Heart right ventricle (tissue), 16 donors: ENCODE measurements around the gene LINGO4. TPM values are rescaled to one million over a fixed set of nuclear protein-coding genes. Genes with fewer than 3 reads are reported as not detected.

ENCODE experiments used
- ATAC-seq, 8 donors: fragments of 200-7000 bp; cut with Tn5 transposase; one replicate each; pipeline ENCODE4 v1.9.1; 2020; ENCODE audit warnings: mild to moderate bottlenecking in 8 of 8, moderate library complexity in 8 of 8, moderate number of reproducible peaks in 1 of 8
- DNase-seq, 2 donors: peaks; one replicate each; pipeline ENCODE4 v3.0.0-alpha.2; 2020
- H3K27ac ChIP-seq, 10 donors: fragments of 200-600 bp; sonication (generic) in 2 of 10; one replicate each; pipeline versions ENCODE4 v1.5.0 to v1.8.0; 2020 to 2022; ENCODE audit warnings: mild to moderate bottlenecking in 3 of 10
- H3K27me3 ChIP-seq, 7 donors: fragments of 200-600 bp; one replicate each; pipeline ENCODE4 v1.8.0; 2021 to 2022; ENCODE audit warnings: mild to moderate bottlenecking in 2 of 7
- H3K36me3 ChIP-seq, 9 donors: fragments of 200-600 bp; sonication (generic) in 1 of 9; one replicate each; pipeline versions ENCODE4 v1.5.0 to v1.8.0; 2020 to 2022; ENCODE audit warnings: mild to moderate bottlenecking in 2 of 9
- H3K4me1 ChIP-seq, 9 donors: fragments of 200-600 bp; sonication (generic) in 1 of 9; one replicate each; pipeline versions ENCODE4 v1.5.0 to v1.8.0; 2020 to 2022; ENCODE audit warnings: mild to moderate bottlenecking in 4 of 9
- H3K4me3 ChIP-seq, 10 donors: fragments of 200-600 bp; sonication (generic) in 2 of 10; one replicate each; pipeline versions ENCODE4 v1.5.0 to v1.8.0; 2020 to 2022; ENCODE audit warnings: mild to moderate bottlenecking in 7 of 10, moderate library complexity in 2 of 10
- H3K9me3 ChIP-seq, 11 donors: fragments of 200-600 bp in 10 of 11; sonication (generic) in 2 of 11; one replicate each; pipeline versions ENCODE4 v1.5.0 to v1.8.0; 2013 to 2022; ENCODE audit warnings: mild to moderate bottlenecking in 2 of 11, control low read depth in 1 of 11, moderate library complexity in 1 of 11
- WGBS, 2 donors: extraction: QIAGEN DNeasy Blood & Tissue Kit; methylation state at CpG; one replicate each; pipeline ENCODE4 v1.1.7; 2013; ENCODE audit warnings: inconsistent platforms in 1 of 2; 5-methylcytosine and 5-hydroxymethylcytosine counted together
- intact Hi-C, 10 donors: fragments of 100-400 bp; cut with DNase I; formaldehyde crosslinking; loops; one replicate each; pipeline versions ENCODE4 v1.11.1 to v1.14.2; 2022
- polyA plus RNA-seq, 2 donors: library from polyadenylated mRNA; stranded (reverse); fragments of 200-250 nt; gene quantifications; one replicate each; pipeline ENCODE4 v1.2.3, GENCODE V29; 2013
- total RNA-seq, 10 donors: library from RNA; stranded (reverse); fragmentation: NEBNext Ultra II Directional in 3 of 10; extraction: Animal tissue kit (Norgen Biotek cat#: 25700) in 3 of 10; gene quantifications; one replicate each; pipeline versions ENCODE4 v1.2.1 to v1.2.4, GENCODE V29; 2021 to 2023
- TF ChIP-seq, protein P1 (sequence below), 9 donors: fragments of 200-600 bp; sonication (generic) in 2 of 9; IDR thresholded peaks; one replicate each; pipeline versions ENCODE4 v1.5.0 to v1.8.0; 2021 to 2022; ENCODE audit warnings: antibody characterized with exemption in 9 of 9, mild to moderate bottlenecking in 5 of 9, moderate library complexity in 1 of 9
- donor health status: Arrhythmogenic right ventricular cardiomyopathy.
- donor health status: ischemic (EF 13 %, LVEDD 7.1; RV severe dilation, severe dysfunction).
- donor health status: healthy with polysubstance abuse.
- donor health status: DM: no; HTN: yes; CAD: no.
- donor health status: DM: no; HTN: no; CAD: no.
- donor health status: ischemic (EF 25% LVEDD 6.9; RV normal size, moderate dysfunction).
- donor health status: ischemic (EF 25% LVEDD 5.7; RV mildly dilated, moderate dysfunction).
- donor health status: healthy.
- donor health status: DM: yes; HTN: yes; CAD: no.
- donor health status: Ischemic cardiomyopathy.
- donor health status: ischemic (EF 35%, LVEDD 5.7; RV mildly dilated, moderate dysfunction).
- donor health status: nonischemic (EF 11% LVEDD 7.7; RV severe dilation, severe dysfunction).
- donor health status: DM: yes; HTN: yes; CAD: no.
- donor health status: PGD.
- donor health status: ischemic (EF 29% LVEDD 5.4; RV normal size, mild dysfunction).
- donor health status: nonischemic (EF 23%, LVEDD 6.1; RV moderate dilation, normal function).

LINGO4 gene
- total and polyA plus RNA-seq, 12 donors = 0.10 to 2.7 (median 0.68) TPM

DNA sequence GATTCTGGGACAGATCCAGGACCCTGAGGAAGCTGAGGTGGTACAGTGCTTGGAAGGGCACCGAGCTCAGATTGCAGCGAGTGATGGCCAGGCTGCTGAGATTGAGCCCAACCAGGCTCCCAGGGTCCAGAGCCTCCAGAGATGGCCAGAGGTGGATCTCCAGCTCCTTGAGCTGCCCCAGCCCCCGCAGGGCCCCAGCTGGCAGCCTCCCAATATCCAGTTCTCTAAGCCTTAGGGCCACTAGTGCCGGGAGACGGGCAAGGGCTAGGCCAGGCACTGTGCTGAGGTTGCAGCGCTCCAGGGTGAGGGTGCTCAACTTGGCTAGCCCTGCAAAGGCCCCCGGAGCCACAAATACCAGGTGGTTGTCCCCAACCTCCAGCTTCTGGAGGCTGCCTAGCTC, 3.4 kb downstream of the LINGO4 start:
- WGBS, 2 donors = 89% methylated on average over 7 of the region's 7 CpGs
- ATAC-seq = no peak
- intact Hi-C loops = loop anchor here in 1 of 10 donors (10.0 kb wide), 1 partner anchor 47 kb away; no protein-coding TSS in a partner anchor
- no peaks in the 10 kb centered on the region for H3K9me3 ChIP-seq
- H3K4me1 ChIP-seq = no peaks in the 10 kb centered on the region
- TF ChIP-seq, protein P1, sequence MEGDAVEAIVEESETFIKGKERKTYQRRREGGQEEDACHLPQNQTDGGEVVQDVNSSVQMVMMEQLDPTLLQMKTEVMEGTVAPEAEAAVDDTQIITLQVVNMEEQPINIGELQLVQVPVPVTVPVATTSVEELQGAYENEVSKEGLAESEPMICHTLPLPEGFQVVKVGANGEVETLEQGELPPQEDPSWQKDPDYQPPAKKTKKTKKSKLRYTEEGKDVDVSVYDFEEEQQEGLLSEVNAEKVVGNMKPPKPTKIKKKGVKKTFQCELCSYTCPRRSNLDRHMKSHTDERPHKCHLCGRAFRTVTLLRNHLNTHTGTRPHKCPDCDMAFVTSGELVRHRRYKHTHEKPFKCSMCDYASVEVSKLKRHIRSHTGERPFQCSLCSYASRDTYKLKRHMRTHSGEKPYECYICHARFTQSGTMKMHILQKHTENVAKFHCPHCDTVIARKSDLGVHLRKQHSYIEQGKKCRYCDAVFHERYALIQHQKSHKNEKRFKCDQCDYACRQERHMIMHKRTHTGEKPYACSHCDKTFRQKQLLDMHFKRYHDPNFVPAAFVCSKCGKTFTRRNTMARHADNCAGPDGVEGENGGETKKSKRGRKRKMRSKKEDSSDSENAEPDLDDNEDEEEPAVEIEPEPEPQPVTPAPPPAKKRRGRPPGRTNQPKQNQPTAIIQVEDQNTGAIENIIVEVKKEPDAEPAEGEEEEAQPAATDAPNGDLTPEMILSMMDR (IDR thresholded peaks at IDR 0.05) = no peak
- no peak overlapping the region for H3K27ac ChIP-seq
- DNase-seq = no peak
- H3K27me3 ChIP-seq = peaks cover 0 to 33% (median 7%) of the 10 kb centered on the region in 7 donors
- H3K4me3 ChIP-seq = no peak overlapping the region
- H3K36me3 ChIP-seq = no peaks in the 10 kb centered on the region

DNA sequence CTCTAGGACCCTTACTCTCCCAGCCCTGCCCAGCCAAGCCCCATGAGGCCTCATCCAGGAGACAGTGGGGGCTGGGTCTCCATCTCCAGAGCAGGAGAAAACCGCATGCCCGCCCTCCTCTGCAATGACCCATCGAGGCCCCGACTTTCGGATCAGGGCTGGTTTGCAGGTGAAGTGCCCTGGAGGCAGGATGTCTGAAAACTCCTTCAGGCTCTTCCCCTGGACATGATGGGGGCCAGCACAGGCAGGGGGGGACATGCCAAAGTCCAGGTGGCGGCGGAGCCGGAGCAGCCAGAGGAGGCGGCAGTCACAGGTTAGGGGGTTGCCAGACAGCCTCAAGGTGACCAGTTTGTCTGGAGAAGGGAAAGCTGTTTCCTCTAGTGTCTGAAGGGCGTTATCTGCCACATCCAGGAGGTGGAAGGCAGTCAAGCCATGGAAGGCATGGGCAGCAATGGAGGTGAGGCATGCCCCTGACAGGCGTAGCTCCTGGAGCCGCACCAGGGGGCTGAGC, 3.9 kb downstream of the LINGO4 start:
- H3K4me3 ChIP-seq = no peak overlapping the region
- no peaks in the 10 kb centered on the region for H3K9me3 ChIP-seq
- 92% methylated on average over 12 of the region's 12 CpGs for WGBS, 2 donors
- H3K27ac ChIP-seq = no peak overlapping the region
- TF ChIP-seq, protein P1 (IDR thresholded peaks at IDR 0.05) = no peak
- ATAC-seq = no peak
- intact Hi-C loops = loop anchor here in 1 of 10 donors (10.0 kb wide), 1 partner anchor 47 kb away; no protein-coding TSS in a partner anchor
- H3K4me1 ChIP-seq = no peaks in the 10 kb centered on the region
- no peak for DNase-seq
- H3K36me3 ChIP-seq = no peaks in the 10 kb centered on the region
- H3K27me3 ChIP-seq = peaks cover 0 to 33% (median 7%) of the 10 kb centered on the region in 7 donors

DNA sequence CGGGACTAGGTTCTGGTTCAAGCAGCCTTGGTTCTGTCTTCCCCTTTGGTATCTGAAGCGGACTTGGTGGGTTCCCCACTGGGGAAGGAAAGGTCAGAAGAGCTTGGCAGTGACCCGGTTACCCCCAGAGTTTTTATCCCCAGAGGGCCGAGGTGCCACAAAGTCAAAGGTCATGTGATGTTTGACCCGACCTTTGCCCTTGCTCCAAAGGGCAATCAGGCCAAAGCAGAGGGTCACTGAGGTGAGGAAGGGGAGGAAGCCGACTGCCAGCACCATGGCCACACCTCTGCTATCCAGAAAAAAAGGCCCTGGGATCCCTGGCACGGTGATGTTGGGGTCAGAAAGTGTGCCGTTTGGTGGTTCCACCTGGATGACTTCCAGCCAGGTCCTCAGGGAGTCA, 4.4 kb downstream of the LINGO4 start:
- Histone ChIP-seq H3K27me3 (peaks cover 0 to 33% (median 7%) of the 10 kb centered on the region in 7 donors), H3K27ac (no peak overlapping the region), H3K9me3 (no peaks in the 10 kb centered on the region), H3K36me3 (no peaks in the 10 kb centered on the region), H3K4me1 (no peaks in the 10 kb centered on the region), H3K4me3 (no peak overlapping the region)
- TF ChIP-seq, protein P1 (IDR thresholded peaks at IDR 0.05) = no peak
- ATAC-seq = no peak
- DNase-seq = no peak
- intact Hi-C loops = loop anchor here in 1 of 10 donors (10.0 kb wide), 1 partner anchor 46 kb away; no protein-coding TSS in a partner anchor
- 65 to 68% methylated on average over 8 of the region's 8 CpGs for WGBS, 2 donors

DNA sequence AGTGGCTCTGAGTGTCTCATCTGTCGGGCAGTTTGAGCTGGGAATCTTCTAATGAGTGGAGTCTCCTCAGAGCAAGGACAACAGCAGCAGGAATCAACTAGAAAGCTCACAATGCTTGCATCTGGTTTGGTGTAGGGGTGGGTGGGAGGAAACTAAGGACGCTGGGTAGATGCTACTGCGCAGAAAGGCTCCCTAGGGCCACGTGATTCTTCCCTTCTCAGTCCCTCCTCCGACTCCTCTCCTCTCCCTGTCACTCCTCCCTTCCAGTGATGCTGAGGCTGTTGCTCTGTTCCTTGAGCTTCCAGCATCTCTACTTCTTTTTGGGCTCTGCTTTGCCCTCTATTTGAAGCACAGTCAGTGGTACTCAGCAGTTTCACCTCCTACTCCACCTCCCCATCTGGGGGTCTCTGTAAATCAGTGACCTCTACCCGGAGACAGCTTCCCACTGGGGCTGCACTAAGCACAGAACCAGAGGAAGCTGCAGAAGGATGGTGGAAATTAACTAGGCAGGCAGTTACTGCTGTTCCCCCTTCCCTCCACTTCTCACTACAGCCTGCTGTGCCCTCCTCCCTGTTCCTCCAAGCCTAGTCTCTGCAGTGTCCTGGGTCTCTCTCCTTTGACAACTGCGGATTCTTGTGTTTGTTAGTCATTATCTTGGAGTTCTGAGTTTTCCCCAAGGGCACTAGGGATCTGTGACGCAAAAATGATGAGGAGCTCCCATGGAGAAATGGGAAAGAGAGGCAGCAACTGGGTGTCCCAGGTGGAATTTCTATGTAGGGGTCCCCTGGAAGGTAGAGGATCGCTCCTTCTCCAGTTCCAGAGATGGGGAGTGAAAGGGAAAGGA, 5.8 kb downstream of the LINGO4 start:
- H3K9me3 ChIP-seq = no peaks in the 10 kb centered on the region
- H3K4me1 ChIP-seq = no peaks in the 10 kb centered on the region
- DNase-seq (no peak), ATAC-seq (no peak)
- H3K27me3 ChIP-seq = peaks cover 0 to 31% (median 7%) of the 10 kb centered on the region in 7 donors
- no peak overlapping the region for H3K27ac ChIP-seq
- peaks cover 0 to 6% (median 0%) of the 10 kb centered on the region in 9 donors for H3K36me3 ChIP-seq
- 48 to 50% methylated on average over 9 of the region's 9 CpGs for WGBS, 2 donors
- no peak overlapping the region for H3K4me3 ChIP-seq
- TF ChIP-seq, protein P1 (IDR thresholded peaks at IDR 0.05) = no peak
- intact Hi-C loops = loop anchor here in 1 of 10 donors (10.0 kb wide), 1 partner anchor 45 kb away; no protein-coding TSS in a partner anchor
